ENCODE results near the gene MEDAG.

The MEDAG gene

DNA sequence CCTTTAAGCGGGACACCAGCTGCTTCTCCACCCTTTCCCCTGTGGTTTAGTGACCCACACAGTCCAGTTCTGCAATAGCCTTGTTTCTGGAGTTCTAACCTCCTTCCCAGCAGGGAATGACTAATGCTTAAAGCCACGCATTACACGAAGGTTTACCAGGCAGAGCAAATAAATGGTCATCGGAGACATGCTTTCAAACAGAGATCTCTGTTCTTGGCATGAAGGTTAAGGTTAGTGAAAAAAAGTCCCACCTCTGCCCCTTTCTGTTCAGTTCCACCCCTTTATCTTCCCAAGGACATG is 25.3 kb upstream of the MEDAG start:
- TF ChIP-seq POLR2A (IDR thresholded peaks at IDR 0.05; ENCODE audit: low read depth, low read length) (no peak), POU2F2 (IDR thresholded peaks at IDR 0.05; ENCODE audit: low read depth, low read length) (no peak), PAX5 (IDR thresholded peaks at IDR 0.05; ENCODE audit: insufficient read depth, low read length, severe bottlenecking) (no peak), SPI1 (IDR thresholded peaks at IDR 0.05; ENCODE audit: low read depth, low read length) (no peak), POLR2AphosphoS5 (IDR thresholded peaks at IDR 0.05; ENCODE audit: low read depth, low read length) (no peak), TAF1 (IDR thresholded peaks at IDR 0.05; ENCODE audit: low read depth, low read length) (no peak)
- no peak for FAIRE-seq
- DNase-seq (ENCODE audit: insufficient read length, low spot score) = no peak

DNA sequence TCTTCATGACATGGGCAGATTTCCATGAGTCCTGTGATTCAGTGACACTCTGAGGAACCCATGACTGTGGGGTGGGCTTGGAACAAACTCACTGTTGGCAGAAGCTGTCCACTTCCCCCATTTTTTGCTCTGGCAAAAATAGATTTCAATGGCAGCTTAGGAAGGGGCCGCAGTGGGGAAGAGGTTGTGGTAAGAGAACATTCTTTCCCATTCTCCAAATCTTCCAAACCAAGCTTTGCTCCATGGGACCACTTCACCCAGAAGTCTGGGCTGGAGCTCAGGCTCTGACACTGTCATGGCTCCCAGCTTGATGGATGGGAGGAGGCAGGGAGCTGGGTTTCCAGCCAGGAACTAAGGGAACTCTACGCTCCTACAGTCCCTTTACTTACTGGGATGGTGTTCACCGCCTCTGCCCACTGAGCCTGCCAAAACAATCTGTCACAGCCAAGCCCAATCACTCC is 24.9 kb upstream of the MEDAG start:
- no peak for TF ChIP-seq POLR2AphosphoS5 (IDR thresholded peaks at IDR 0.05; ENCODE audit: low read depth, low read length)
- no peak for TF ChIP-seq POLR2A (IDR thresholded peaks at IDR 0.05; ENCODE audit: low read depth, low read length)
- no peak for TF ChIP-seq PAX5 (IDR thresholded peaks at IDR 0.05; ENCODE audit: insufficient read depth, low read length, severe bottlenecking)
- no peak for TF ChIP-seq POU2F2 (IDR thresholded peaks at IDR 0.05; ENCODE audit: low read depth, low read length)
- no peak for TF ChIP-seq SPI1 (IDR thresholded peaks at IDR 0.05; ENCODE audit: low read depth, low read length)
- DNase-seq (ENCODE audit: insufficient read length, low spot score) = no peak
- no peak for FAIRE-seq

DNA sequence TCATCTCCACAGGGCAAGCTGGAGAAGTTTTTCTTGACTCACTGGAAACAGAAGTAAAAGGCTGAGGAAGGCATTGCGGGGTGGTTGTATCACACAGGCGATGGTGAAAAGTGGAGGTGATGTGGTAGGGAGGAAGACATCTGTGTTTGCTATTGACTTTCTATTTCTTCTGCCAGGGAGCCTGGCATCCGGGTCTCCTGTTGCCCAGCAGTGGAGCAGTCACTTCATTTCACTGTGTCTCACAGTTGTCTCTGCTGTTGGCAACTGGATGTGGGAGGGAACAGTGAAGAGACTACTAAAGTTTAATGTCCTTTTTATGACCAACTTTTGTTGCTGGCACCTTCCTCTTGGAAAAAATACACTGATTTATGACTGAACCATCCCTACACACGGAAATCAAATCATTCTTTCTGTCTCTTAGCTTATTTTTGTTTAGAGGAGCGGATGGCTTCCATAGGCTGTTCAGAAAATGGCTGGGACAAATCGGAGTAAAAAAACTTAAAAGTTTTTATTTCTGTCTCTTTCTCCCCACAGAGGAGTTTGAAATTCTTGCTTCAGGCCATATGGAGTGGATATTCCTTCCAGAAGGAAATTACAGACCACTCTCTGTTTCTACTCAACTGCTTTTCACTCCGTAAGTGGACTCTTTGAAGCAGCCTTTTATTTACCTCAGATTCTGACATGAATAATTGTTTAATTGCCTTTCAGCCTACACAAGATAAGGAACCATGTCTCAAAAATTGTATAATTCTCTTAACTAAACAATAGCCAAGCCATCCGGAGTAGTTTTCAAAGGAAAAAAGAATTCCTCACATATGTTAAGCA is 23.8 kb upstream of the MEDAG start:
- TF ChIP-seq SPI1 (IDR thresholded peaks at IDR 0.05; ENCODE audit: low read depth, low read length) = no peak
- no peak for TF ChIP-seq POU2F2 (IDR thresholded peaks at IDR 0.05; ENCODE audit: low read depth, low read length)
- TF ChIP-seq POLR2A (IDR thresholded peaks at IDR 0.05; ENCODE audit: low read depth, low read length) = no peak
- no peak for TF ChIP-seq POLR2AphosphoS5 (IDR thresholded peaks at IDR 0.05; ENCODE audit: low read depth, low read length)
- no peak for TF ChIP-seq TAF1 (IDR thresholded peaks at IDR 0.05; ENCODE audit: low read depth, low read length)
- TF ChIP-seq PAX5 (IDR thresholded peaks at IDR 0.05; ENCODE audit: insufficient read depth, low read length, severe bottlenecking) = no peak
- FAIRE-seq = no peak
- DNase-seq (ENCODE audit: insufficient read length, low spot score) = no peak

DNA sequence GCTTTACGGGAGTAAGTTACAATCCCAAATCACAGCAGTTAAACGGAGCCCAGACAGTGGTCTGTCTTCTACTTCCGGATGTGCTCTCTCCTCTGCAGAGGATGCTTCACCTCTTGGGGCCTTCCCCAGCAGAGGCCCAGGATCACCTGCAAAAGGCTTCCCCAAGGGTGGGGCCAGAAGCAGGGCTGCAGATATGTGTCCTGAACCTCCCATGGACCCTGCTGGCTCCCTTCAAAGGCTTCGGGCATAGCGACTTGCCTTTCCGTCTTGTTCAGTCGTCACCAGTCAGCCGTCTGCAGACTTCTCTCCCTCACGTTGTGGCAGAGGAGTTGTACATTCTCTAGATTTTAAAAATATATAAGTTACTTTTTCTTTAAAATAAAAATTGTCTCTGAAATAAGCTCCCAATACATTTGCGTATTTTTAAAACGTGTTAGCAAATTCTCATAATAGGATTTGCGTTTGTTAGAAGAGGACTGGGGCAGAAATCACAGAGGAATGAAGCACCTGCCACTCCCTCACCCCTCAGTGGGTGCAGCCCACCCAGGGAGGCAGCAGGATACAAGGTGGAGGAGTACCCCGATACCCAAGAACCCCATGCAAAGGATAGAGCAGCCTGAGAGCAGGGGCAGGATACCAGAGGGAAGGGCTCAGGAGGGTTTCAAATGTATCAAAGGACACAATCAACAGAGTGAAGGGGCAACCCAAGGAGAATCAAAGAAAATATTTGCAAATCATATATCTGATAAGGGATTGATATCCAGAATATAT is 22.9 kb upstream of the MEDAG start:
- FAIRE-seq (no peak), DNase-seq (ENCODE audit: insufficient read length, low spot score) (no peak)
- TF ChIP-seq PAX5 (IDR thresholded peaks at IDR 0.05; ENCODE audit: insufficient read depth, low read length, severe bottlenecking) (no peak), POLR2AphosphoS5 (IDR thresholded peaks at IDR 0.05; ENCODE audit: low read depth, low read length) (no peak), TAF1 (IDR thresholded peaks at IDR 0.05; ENCODE audit: low read depth, low read length) (no peak), SPI1 (IDR thresholded peaks at IDR 0.05; ENCODE audit: low read depth, low read length) (no peak), POLR2A (IDR thresholded peaks at IDR 0.05; ENCODE audit: low read depth, low read length) (no peak), POU2F2 (IDR thresholded peaks at IDR 0.05; ENCODE audit: low read depth, low read length) (no peak)

DNA sequence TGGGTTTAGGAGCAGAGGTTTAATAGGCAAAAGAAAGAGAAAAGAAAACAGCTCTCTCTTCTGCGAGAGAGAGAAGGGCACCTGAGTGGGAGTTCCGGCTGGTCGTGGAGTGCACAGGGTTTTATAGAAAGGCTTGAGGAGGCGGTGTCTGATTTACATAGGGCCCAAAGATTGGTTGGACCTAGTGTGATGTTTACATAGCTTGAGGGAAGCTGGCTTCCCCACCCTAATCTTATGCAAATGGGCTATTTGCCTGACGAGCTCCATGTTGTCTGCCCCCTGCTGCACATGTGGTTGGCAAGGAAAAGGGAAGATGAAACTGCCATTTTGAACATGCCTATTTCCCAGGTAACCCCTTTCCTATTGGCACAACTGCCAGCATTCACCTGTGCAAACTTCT is 21.5 kb upstream of the MEDAG start:
- FAIRE-seq (no peak), DNase-seq (ENCODE audit: insufficient read length, low spot score) (no peak)
- no peak for TF ChIP-seq SPI1 (IDR thresholded peaks at IDR 0.05; ENCODE audit: low read depth, low read length)
- TF ChIP-seq TAF1 (IDR thresholded peaks at IDR 0.05; ENCODE audit: low read depth, low read length) = no peak
- TF ChIP-seq POU2F2 (IDR thresholded peaks at IDR 0.05; ENCODE audit: low read depth, low read length) = no peak
- TF ChIP-seq POLR2A (IDR thresholded peaks at IDR 0.05; ENCODE audit: low read depth, low read length) = no peak
- no peak for TF ChIP-seq POLR2AphosphoS5 (IDR thresholded peaks at IDR 0.05; ENCODE audit: low read depth, low read length)
- no peak for TF ChIP-seq PAX5 (IDR thresholded peaks at IDR 0.05; ENCODE audit: insufficient read depth, low read length, severe bottlenecking)

DNA sequence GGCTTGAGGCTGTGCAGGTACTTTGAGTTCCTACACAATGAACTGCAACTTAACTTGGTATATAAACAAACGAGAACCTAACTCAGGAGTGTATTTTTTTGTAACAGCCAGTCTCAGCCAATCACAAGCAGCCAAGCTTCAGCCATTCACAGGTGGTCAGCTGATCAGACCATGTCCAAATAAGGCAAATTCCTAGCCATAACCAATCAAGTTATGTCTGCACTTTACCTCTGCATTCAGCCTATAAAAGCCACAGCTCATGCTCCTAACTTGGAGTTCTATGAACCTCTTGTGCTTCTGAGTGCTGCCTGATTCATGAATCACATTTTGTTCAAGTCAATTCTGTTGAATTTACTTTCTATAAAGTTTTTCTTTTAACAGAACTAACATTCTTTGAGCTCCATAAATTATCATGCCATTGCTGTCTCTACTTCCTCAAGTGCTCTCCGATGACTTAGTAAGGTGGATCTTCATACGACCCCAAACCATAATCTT is 16.8 kb upstream of the MEDAG start:
- FAIRE-seq (no peak), DNase-seq (ENCODE audit: insufficient read length, low spot score) (no peak)
- TF ChIP-seq SPI1 (IDR thresholded peaks at IDR 0.05; ENCODE audit: low read depth, low read length) = no peak
- no peak for TF ChIP-seq POLR2AphosphoS5 (IDR thresholded peaks at IDR 0.05; ENCODE audit: low read depth, low read length)
- TF ChIP-seq POLR2A (IDR thresholded peaks at IDR 0.05; ENCODE audit: low read depth, low read length) = no peak
- TF ChIP-seq POU2F2 (IDR thresholded peaks at IDR 0.05; ENCODE audit: low read depth, low read length) = no peak
- TF ChIP-seq PAX5 (IDR thresholded peaks at IDR 0.05; ENCODE audit: insufficient read depth, low read length, severe bottlenecking) = no peak
- TF ChIP-seq TAF1 (IDR thresholded peaks at IDR 0.05; ENCODE audit: low read depth, low read length) = no peak

DNA sequence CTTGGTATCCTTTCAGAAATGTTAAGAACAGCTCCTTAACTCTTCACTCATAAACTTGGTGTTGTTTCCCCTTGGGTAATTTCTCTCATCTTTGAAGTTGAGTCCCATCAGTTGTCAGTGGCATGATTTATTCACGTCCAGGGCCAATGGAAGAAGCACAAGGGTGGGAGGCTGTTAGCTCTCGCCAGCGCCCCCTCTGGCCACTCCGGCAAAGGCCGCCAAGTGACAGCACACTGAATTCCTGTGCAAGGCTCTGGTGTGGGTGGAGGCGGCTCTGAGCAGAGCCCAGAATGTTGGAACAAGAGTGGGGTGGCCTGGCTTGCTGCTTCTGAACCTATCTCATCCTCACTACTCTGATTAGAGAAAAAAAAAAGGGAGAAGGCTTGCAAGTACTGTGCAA is 13.1 kb upstream of the MEDAG start:
- FAIRE-seq (no peak), DNase-seq (ENCODE audit: insufficient read length, low spot score) (no peak)

DNA sequence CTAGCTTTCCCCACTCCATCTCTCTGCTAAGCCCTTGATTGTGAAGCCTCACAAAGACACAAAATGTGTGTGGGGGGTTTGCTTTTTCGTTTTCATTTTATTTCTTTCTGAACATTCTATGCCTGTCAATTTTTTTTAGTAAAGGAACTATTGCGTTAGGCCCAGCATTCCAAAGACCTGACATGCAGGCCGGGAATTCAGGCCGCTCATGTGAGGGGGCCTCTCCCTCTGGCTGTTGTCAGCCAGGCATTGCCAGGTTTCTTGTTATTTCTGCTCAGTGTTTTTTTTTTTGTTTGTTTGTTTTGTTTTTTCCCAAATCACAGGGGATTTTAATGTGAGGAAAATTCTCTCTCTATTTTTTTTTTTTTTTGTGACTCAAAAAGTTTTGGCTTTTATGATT is 10.3 kb upstream of the MEDAG start:
- FAIRE-seq (no peak), DNase-seq (ENCODE audit: insufficient read length, low spot score) (no peak)
- TF ChIP-seq PAX5 (IDR thresholded peaks at IDR 0.05; ENCODE audit: insufficient read depth, low read length, severe bottlenecking) (no peak), POLR2AphosphoS5 (IDR thresholded peaks at IDR 0.05; ENCODE audit: low read depth, low read length) (no peak), SPI1 (IDR thresholded peaks at IDR 0.05; ENCODE audit: low read depth, low read length) (no peak), POLR2A (IDR thresholded peaks at IDR 0.05; ENCODE audit: low read depth, low read length) (no peak), TAF1 (IDR thresholded peaks at IDR 0.05; ENCODE audit: low read depth, low read length) (no peak), POU2F2 (IDR thresholded peaks at IDR 0.05; ENCODE audit: low read depth, low read length) (no peak)

More for the DNA sequence above, 13.1 kb upstream of the MEDAG start:
- TF ChIP-seq POLR2A (IDR thresholded peaks at IDR 0.05; ENCODE audit: low read depth, low read length) = no peak
- no peak for TF ChIP-seq SPI1 (IDR thresholded peaks at IDR 0.05; ENCODE audit: low read depth, low read length)
- no peak for TF ChIP-seq PAX5 (IDR thresholded peaks at IDR 0.05; ENCODE audit: insufficient read depth, low read length, severe bottlenecking)
- no peak for TF ChIP-seq POU2F2 (IDR thresholded peaks at IDR 0.05; ENCODE audit: low read depth, low read length)
- no peak for TF ChIP-seq TAF1 (IDR thresholded peaks at IDR 0.05; ENCODE audit: low read depth, low read length)
- no peak for TF ChIP-seq POLR2AphosphoS5 (IDR thresholded peaks at IDR 0.05; ENCODE audit: low read depth, low read length)

DNA sequence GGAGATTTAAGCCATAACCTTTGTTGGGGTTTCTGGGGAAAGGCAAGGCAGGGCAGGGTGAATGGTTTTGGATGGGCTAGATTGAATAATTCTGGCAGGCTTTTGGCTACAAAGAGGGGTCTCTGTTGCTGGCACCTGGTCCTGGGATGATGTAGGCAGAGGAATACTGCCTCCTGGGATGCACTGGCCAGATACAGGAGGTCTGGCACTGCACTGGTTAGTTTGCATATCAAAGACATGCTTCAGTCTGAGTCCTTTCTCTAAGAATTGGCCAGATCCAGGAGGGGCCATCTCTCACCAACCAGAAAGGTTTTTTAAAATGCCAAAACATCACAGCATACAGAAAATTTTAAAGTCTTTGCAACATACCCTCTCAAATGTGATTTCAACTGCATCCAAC is 8.0 kb upstream of the MEDAG start:
- DNase-seq (ENCODE audit: insufficient read length, low spot score) (no peak), FAIRE-seq (no peak)
- TF ChIP-seq POLR2AphosphoS5 (IDR thresholded peaks at IDR 0.05; ENCODE audit: low read depth, low read length) = no peak
- TF ChIP-seq TAF1 (IDR thresholded peaks at IDR 0.05; ENCODE audit: low read depth, low read length) = no peak
- no peak for TF ChIP-seq POLR2A (IDR thresholded peaks at IDR 0.05; ENCODE audit: low read depth, low read length)
- TF ChIP-seq SPI1 (IDR thresholded peaks at IDR 0.05; ENCODE audit: low read depth, low read length) = no peak
- TF ChIP-seq POU2F2 (IDR thresholded peaks at IDR 0.05; ENCODE audit: low read depth, low read length) = no peak
- no peak for TF ChIP-seq PAX5 (IDR thresholded peaks at IDR 0.05; ENCODE audit: insufficient read depth, low read length, severe bottlenecking)
